Measurements from ENCODE around the gene MUC21.

DNA sequence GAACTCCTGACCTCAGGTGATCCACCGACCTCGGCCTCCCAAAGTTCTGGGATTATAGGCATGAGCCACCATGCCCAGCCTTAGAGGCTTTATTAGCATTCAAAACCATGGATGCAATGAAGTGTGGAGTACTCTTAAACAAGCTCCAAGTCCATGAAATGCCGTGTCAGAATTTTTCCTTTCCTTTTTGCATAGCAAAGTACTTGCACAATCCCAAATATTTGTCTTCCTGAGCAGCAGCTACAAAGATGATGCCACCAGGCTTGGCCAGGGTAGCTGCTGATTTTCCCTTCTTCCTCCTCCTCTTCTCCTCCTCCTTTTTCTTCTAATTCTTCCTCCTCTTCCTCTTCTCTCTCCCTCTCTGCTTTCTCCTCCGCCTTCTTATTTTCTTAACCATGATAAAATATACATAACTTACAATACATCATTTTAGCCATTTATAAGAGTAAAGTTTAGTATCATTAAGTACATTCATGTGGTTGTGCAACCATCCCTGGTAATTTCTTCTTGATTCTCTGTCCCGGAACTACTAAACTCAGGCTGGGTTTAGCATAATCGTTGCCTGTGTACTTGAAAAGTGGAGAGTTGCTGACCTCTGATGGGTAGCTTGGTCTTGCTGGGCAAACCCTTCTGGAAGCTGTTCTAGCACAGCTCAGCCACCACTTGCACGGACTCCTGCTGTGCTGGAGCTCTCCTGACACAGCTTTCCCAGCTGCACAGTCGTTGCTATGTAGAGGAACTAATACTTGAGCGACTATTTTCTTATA is 22.4 kb upstream of the MUC21 start:
- TF ChIP-seq YY1 (IDR thresholded peaks at IDR 0.05; ENCODE audit: insufficient read depth, insufficient read length) (no peak), ZNF274 (IDR thresholded peaks at IDR 0.05; ENCODE audit: low read depth, low read length) (no peak), SUZ12 (IDR thresholded peaks at IDR 0.05; ENCODE audit: extremely low read depth, insufficient read depth, insufficient read length) (no peak)
